Keratinocyte (primary cell): Measurements from ENCODE around the gene SPAG16. TPM values are rescaled to one million over a fixed set of nuclear protein-coding genes. Genes with fewer than 3 reads are reported as not detected.

Source experiments
- DNase-seq: peaks from one replicate; pipeline ENCODE4 v3.0.0-alpha.2; 2011; ENCODE audit warnings: low read depth, missing footprints, low spot score
- FAIRE-seq: peaks from 2 replicates; lab custom pipeline; 2011; peaks lifted over from hg19 to GRCh38; lab: Jason Lieb, UNC
- H2AFZ ChIP-seq: 2 replicates; pipeline ENCODE4 v1.6.0; 2012; ENCODE audit warnings: low read length, control low read depth, inconsistent platforms; ENCODE audit not compliant: control insufficient read depth
- H3K27ac ChIP-seq: 2 replicates; pipeline ENCODE4 v1.5.1; 2011; ENCODE audit warnings: low read length; ENCODE audit not compliant: control insufficient read depth, insufficient read depth
- H3K27me3 ChIP-seq: 3 replicates; pipeline ENCODE4 v1.6.0; 2011; ENCODE audit warnings: low read length; ENCODE audit not compliant: control insufficient read depth, insufficient read depth; ENCODE audit errors: extremely low read depth
- H3K36me3 ChIP-seq, 2 experiments: 2 replicates in 1 of 2; 3 replicates in 1 of 2; pipeline ENCODE4 v1.5.1; 2011; ENCODE audit warnings: low read length in 2 of 2, mild to moderate bottlenecking in 1 of 2; ENCODE audit not compliant: control insufficient read depth in 2 of 2, insufficient read depth in 2 of 2; ENCODE audit errors: extremely low read depth in 1 of 2
- H3K4me1 ChIP-seq: 3 replicates; pipeline ENCODE4 v1.5.1; 2011; ENCODE audit warnings: low read length; ENCODE audit not compliant: control insufficient read depth, insufficient read depth; ENCODE audit errors: extremely low read depth
- H3K4me2 ChIP-seq: 3 replicates; pipeline ENCODE4 v1.6.0; 2011; ENCODE audit warnings: low read depth, low read length; ENCODE audit not compliant: control insufficient read depth, insufficient read depth; ENCODE audit errors: extremely low read depth
- H3K4me3 ChIP-seq, 3 experiments: fragments of 200-600 bp in 1 of 3; sonication (generic) in 1 of 3; 2 replicates in 2 of 3; 3 replicates in 1 of 3; pipeline ENCODE4 v1.5.1; 2011 to 2016; ENCODE audit warnings: low read length in 3 of 3, mild to moderate bottlenecking in 3 of 3, control low read depth in 2 of 3, inconsistent platforms in 1 of 3, low read depth in 1 of 3, mixed read lengths in 1 of 3, mixed run types in 1 of 3, moderate library complexity in 1 of 3; ENCODE audit not compliant: control insufficient read depth in 2 of 3, insufficient read depth in 2 of 3; ENCODE audit errors: extremely low read depth in 1 of 3
- H3K79me2 ChIP-seq: 2 replicates; pipeline ENCODE4 v1.6.0; 2012; ENCODE audit warnings: low read length; ENCODE audit not compliant: control insufficient read depth, insufficient read depth
- H3K9ac ChIP-seq: 3 replicates; pipeline ENCODE4 v1.6.0; 2011; ENCODE audit warnings: low read length; ENCODE audit not compliant: control insufficient read depth, insufficient read depth; ENCODE audit errors: extremely low read depth
- H3K9me1 ChIP-seq: 3 replicates; pipeline ENCODE4 v1.6.0; 2011; ENCODE audit warnings: low read length; ENCODE audit not compliant: control insufficient read depth, insufficient read depth; ENCODE audit errors: extremely low read depth
- H3K9me3 ChIP-seq: 2 replicates; pipeline ENCODE4 v1.5.1; 2012; ENCODE audit warnings: low read depth, low read length; ENCODE audit not compliant: control insufficient read depth
- H4K20me1 ChIP-seq: 3 replicates; pipeline ENCODE4 v1.6.0; 2011; ENCODE audit warnings: low read length; ENCODE audit not compliant: control insufficient read depth, insufficient read depth; ENCODE audit errors: extremely low read depth
- EZH2 ChIP-seq: IDR thresholded peaks from one replicate; pipeline ENCODE4 v1.6.1; 2012; ENCODE audit warnings: inconsistent platforms, mild to moderate bottlenecking, low read length, moderate library complexity
- dilution Hi-C: fragments of 300-500 bp; cut with MboI; formaldehyde crosslinking; loops from one replicate; pipeline ENCODE4 v1.7.0; 2020; ENCODE audit warnings: low sequenced_read_pairs; ENCODE audit not compliant: extremely low pct_ligation_motif_present
- polyA plus RNA-seq, 5 experiments: library from polyadenylated mRNA; depleted of rRNA in 3 of 5; stranded (reverse) in 3 of 5; stranded (forward) in 1 of 5; unstranded in 1 of 5; fragments of >200 nt; gene quantifications; 1 replicate in 1 of 5; 2 replicates in 3 of 5; 3 replicates in 1 of 5; pipeline versions ENCODE4 v1.2.1 to v1.2.3, GENCODE V29; 2011 to 2012; ENCODE audit warnings: missing spikeins in 2 of 5, low read depth in 1 of 5, low replicate concordance in 1 of 5
- TF ChIP-seq, protein P1 (sequence below), 3 experiments: IDR thresholded peaks in 1 of 3; conservative IDR thresholded peaks in 1 of 3; optimal IDR thresholded peaks in 1 of 3; 2 replicates in 2 of 3; 3 replicates in 1 of 3; pipeline versions ENCODE3 to v1.5.1; 2011; ENCODE audit warnings: low read length in 3 of 3, mild to moderate bottlenecking in 3 of 3, moderate library complexity in 2 of 3, control low read depth in 1 of 3, inconsistent platforms in 1 of 3; ENCODE audit not compliant: insufficient read depth in 2 of 3; ENCODE audit errors: extremely low read depth in 1 of 3

SPAG16 gene
- polyA plus RNA-seq, 1 donor (not counting 4 experiments of a cell fraction or from before 2014, with no cell fraction given) = 19.6 TPM

DNA sequence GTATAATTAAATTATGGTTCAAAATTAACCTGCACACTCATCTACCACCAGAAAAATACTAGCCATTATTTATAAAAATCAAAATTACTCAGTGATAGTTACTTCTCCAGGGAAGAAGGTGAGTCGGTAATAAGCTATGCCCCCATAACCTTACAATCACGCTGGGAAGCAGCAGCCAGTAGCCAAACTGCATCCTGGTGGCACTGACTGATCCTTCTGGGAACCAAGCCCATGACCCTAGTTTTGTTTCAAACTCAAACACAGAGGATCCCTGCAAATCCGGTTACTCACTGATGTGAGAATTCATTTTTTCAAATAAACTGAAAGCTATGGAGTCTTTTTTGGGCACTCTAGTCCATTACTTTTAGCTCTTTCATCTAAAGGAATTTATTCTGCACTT lies 1038.4 kb downstream of the SPAG16 start:
- DNase-seq = no peak
- no peaks in the 10 kb centered on the region for H3K9me1 ChIP-seq
- no peaks in the 10 kb centered on the region for H4K20me1 ChIP-seq
- no peaks in the 10 kb centered on the region for H3K79me2 ChIP-seq
- no peak overlapping the region for H3K4me2 ChIP-seq
- no peaks in the 10 kb centered on the region for H3K4me1 ChIP-seq
- H3K9me3 ChIP-seq = no peaks in the 10 kb centered on the region
- no peak overlapping the region for H3K27ac ChIP-seq
- dilution Hi-C loops = no loop called here
- FAIRE-seq = no peak
- no peaks in the 10 kb centered on the region for H3K36me3 ChIP-seq
- H3K4me3 ChIP-seq = no peak overlapping the region
- TF ChIP-seq, protein P1, sequence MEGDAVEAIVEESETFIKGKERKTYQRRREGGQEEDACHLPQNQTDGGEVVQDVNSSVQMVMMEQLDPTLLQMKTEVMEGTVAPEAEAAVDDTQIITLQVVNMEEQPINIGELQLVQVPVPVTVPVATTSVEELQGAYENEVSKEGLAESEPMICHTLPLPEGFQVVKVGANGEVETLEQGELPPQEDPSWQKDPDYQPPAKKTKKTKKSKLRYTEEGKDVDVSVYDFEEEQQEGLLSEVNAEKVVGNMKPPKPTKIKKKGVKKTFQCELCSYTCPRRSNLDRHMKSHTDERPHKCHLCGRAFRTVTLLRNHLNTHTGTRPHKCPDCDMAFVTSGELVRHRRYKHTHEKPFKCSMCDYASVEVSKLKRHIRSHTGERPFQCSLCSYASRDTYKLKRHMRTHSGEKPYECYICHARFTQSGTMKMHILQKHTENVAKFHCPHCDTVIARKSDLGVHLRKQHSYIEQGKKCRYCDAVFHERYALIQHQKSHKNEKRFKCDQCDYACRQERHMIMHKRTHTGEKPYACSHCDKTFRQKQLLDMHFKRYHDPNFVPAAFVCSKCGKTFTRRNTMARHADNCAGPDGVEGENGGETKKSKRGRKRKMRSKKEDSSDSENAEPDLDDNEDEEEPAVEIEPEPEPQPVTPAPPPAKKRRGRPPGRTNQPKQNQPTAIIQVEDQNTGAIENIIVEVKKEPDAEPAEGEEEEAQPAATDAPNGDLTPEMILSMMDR (optimal IDR thresholded peaks at IDR 0.05 in 1 of 3, IDR thresholded peaks at IDR 0.05 in 1 of 3, conservative IDR thresholded peaks at IDR 0.05 in 1 of 3; ENCODE audit: extremely low read depth in 1 of 3, insufficient read depth in 2 of 3, low read length in 3 of 3) = no peak
- no peak for TF ChIP-seq EZH2
- H2AFZ ChIP-seq = no peak overlapping the region
- H3K9ac ChIP-seq = no peak overlapping the region
- H3K27me3 ChIP-seq = no peaks in the 10 kb centered on the region

DNA sequence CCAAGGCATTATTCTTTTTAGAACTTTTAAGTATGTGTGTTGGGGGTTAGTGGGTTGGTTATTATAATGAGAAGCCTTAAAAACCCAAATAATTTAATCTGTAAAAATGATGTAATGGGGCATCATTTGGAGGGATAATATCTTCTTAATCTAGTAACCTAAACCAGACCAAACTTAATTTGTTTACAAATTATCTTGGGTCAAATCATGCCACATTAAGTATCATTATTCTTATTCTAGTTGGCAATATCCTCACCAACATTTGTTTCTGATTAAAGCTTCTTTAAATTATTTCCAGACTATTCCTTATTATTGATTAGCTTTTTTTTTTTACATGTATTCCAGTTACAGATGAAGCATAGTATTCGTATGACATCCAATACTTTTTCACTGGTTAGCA lies 1041.1 kb downstream of the SPAG16 start:
- Histone ChIP-seq H3K27me3 (no peaks in the 10 kb centered on the region), H3K9me1 (no peaks in the 10 kb centered on the region), H2AFZ (no peak overlapping the region), H3K9me3 (no peaks in the 10 kb centered on the region), H3K4me1 (no peaks in the 10 kb centered on the region), H3K4me2 (no peak overlapping the region), H3K79me2 (no peaks in the 10 kb centered on the region), H3K36me3 (no peaks in the 10 kb centered on the region), H3K27ac (no peak overlapping the region), H4K20me1 (no peaks in the 10 kb centered on the region), H3K4me3 (no peak overlapping the region), H3K9ac (no peak overlapping the region)
- FAIRE-seq (no peak), DNase-seq (no peak)
- dilution Hi-C loops = no loop called here
- TF ChIP-seq EZH2 = no peak
- TF ChIP-seq, protein P1 (optimal IDR thresholded peaks at IDR 0.05 in 1 of 3, IDR thresholded peaks at IDR 0.05 in 1 of 3, conservative IDR thresholded peaks at IDR 0.05 in 1 of 3; ENCODE audit: extremely low read depth in 1 of 3, insufficient read depth in 2 of 3, low read length in 3 of 3) = no peak
